CD14-positive monocyte (primary cell): ENCODE measurements around the gene ADRM1. TPM values are rescaled to one million over a fixed set of nuclear protein-coding genes. Genes with fewer than 3 reads are reported as not detected.

Experiments
- DNase-seq, 3 donors: peaks; one replicate each; pipeline ENCODE4 v3.0.0-alpha.2; 2011 to 2022
- H2AFZ ChIP-seq: 2 replicates; pipeline ENCODE4 v1.6.0; 2012; ENCODE audit warnings: mild to moderate bottlenecking, low read depth, low read length, inconsistent platforms; ENCODE audit not compliant: insufficient read depth, poor library complexity, severe bottlenecking
- H3K27ac ChIP-seq, 2 donors: 1 replicate in 1 of 2; 2 replicates in 1 of 2; pipeline ENCODE4 v1.5.1; 2012 to 2013; ENCODE audit warnings: low read length in 2 of 2, control low read depth in 1 of 2, inconsistent platforms in 1 of 2, low read depth in 1 of 2, mild to moderate bottlenecking in 1 of 2
- H3K27me3 ChIP-seq, 2 donors: one replicate each; pipeline versions ENCODE4 v1.6.0 to v1.6.1; 2011 to 2013; ENCODE audit warnings: low read length in 2 of 2; ENCODE audit not compliant: control insufficient read depth in 2 of 2, insufficient read depth in 2 of 2
- H3K36me3 ChIP-seq, 2 donors: replicated peaks in 1 of 2; 1 replicate in 1 of 2; 2 replicates in 1 of 2; pipeline versions ENCODE4 v1.5.1 to v1.6.1; 2012 to 2013; ENCODE audit warnings: low read length in 2 of 2, control low read depth in 1 of 2, inconsistent platforms in 1 of 2, mild to moderate bottlenecking in 1 of 2; ENCODE audit not compliant: insufficient read depth in 2 of 2, control insufficient read depth in 1 of 2
- H3K4me1 ChIP-seq, 2 donors: 1 replicate in 1 of 2; 2 replicates in 1 of 2; pipeline versions ENCODE4 v1.5.1 to v1.6.1; 2012 to 2013; ENCODE audit warnings: low read length in 2 of 2, control low read depth in 1 of 2, inconsistent platforms in 1 of 2, mild to moderate bottlenecking in 1 of 2, moderate library complexity in 1 of 2; ENCODE audit not compliant: insufficient read depth in 2 of 2, control insufficient read depth in 1 of 2
- H3K4me2 ChIP-seq: replicated peaks from 2 replicates; pipeline ENCODE3; 2012; ENCODE audit warnings: low read length, moderate library complexity, mild to moderate bottlenecking; ENCODE audit not compliant: poor library complexity, severe bottlenecking; ENCODE audit errors: extremely low read depth
- H3K4me3 ChIP-seq, 3 experiments: fragments of 200-600 bp in 1 of 3; sonication (generic) in 1 of 3; replicated peaks in 1 of 3; 1 replicate in 2 of 3; 2 replicates in 1 of 3; pipeline ENCODE4 v1.5.1; 2011 to 2013; ENCODE audit warnings: low read length in 3 of 3, mild to moderate bottlenecking in 3 of 3, control low read depth in 2 of 3, low read depth in 2 of 3, inconsistent platforms in 1 of 3, moderate library complexity in 1 of 3
- H3K79me2 ChIP-seq: 2 replicates; pipeline ENCODE4 v1.6.0; 2012; ENCODE audit warnings: mild to moderate bottlenecking, control low read depth, inconsistent platforms, low read length, moderate library complexity; ENCODE audit not compliant: insufficient read depth
- H3K9ac ChIP-seq: 2 replicates; pipeline ENCODE4 v1.6.0; 2017; ENCODE audit warnings: low read length, mild to moderate bottlenecking; ENCODE audit not compliant: insufficient read depth, poor library complexity, severe bottlenecking
- H3K9me3 ChIP-seq, 2 donors: replicated peaks in 1 of 2; 1 replicate in 1 of 2; 2 replicates in 1 of 2; pipeline versions ENCODE4 v1.5.1 to v1.6.1; 2012 to 2013; ENCODE audit warnings: low read length in 2 of 2, control low read depth in 1 of 2; ENCODE audit not compliant: control insufficient read depth in 1 of 2, insufficient read depth in 1 of 2
- H4K20me1 ChIP-seq: 2 replicates; pipeline ENCODE4 v1.6.0; 2012; ENCODE audit warnings: mild to moderate bottlenecking, low read length, control low read depth, moderate library complexity; ENCODE audit not compliant: insufficient read depth
- H3K27ac Mint-ChIP-seq, 7 donors: one replicate each; pipeline ENCODE4 v1.8.0; 2020; ENCODE audit warnings: mild to moderate bottlenecking in 7 of 7, mixed read lengths in 7 of 7, moderate library complexity in 6 of 7, inconsistent platforms in 2 of 7
- H3K27me3 Mint-ChIP-seq, 3 donors: one replicate each; pipeline ENCODE4 v1.8.0; 2021 to 2022; ENCODE audit warnings: low read depth in 3 of 3, mild to moderate bottlenecking in 3 of 3, mixed read lengths in 3 of 3, moderate library complexity in 3 of 3, inconsistent platforms in 1 of 3
- H3K36me3 Mint-ChIP-seq, 2 donors: one replicate each; pipeline ENCODE4 v1.8.0; 2020; ENCODE audit warnings: mixed read lengths in 2 of 2, inconsistent platforms in 1 of 2, mild to moderate bottlenecking in 1 of 2
- H3K4me1 Mint-ChIP-seq: one replicate; pipeline ENCODE4 v1.8.0; 2020; ENCODE audit warnings: mild to moderate bottlenecking, mixed read lengths
- H3K4me3 Mint-ChIP-seq, 2 donors: one replicate each; pipeline ENCODE4 v1.8.0; 2020; ENCODE audit warnings: mild to moderate bottlenecking in 2 of 2, mixed read lengths in 2 of 2, moderate library complexity in 1 of 2
- H3K9me3 Mint-ChIP-seq, 7 donors: one replicate each; pipeline ENCODE4 v1.8.0; 2020 to 2022; ENCODE audit warnings: mixed read lengths in 7 of 7, mild to moderate bottlenecking in 6 of 7, moderate library complexity in 6 of 7, inconsistent platforms in 2 of 7
- WGBS: methylation state at CpG from one replicate; pipeline ENCODE4 v1.1.5; 2013; ENCODE audit warnings: missing lambda C conversion rate; ENCODE audit not compliant: insufficient coverage; 5-methylcytosine and 5-hydroxymethylcytosine counted together
- intact Hi-C, 2 donors: fragments of 100-400 bp; cut with micrococcal nuclease; formaldehyde crosslinking; loops; one replicate each; pipeline versions ENCODE4 v1.15.0 to v1.15.1; 2023
- polyA plus RNA-seq, 3 donors: library from polyadenylated mRNA; depleted of rRNA in 1 of 3; unstranded in 2 of 3; stranded (reverse) in 1 of 3; fragments of 300-500 nt in 2 of 3; fragments of >200 nt in 1 of 3; fragmentation: Illumina TruSeq in 2 of 3; gene quantifications; 1 replicate in 2 of 3; 2 replicates in 1 of 3; pipeline ENCODE4 v1.2.3, GENCODE V29; 2012 to 2021
- TF ChIP-seq, protein P1 (sequence below): fragments of 200-600 bp; IDR thresholded peaks from one replicate; pipeline ENCODE4 v1.8.0; 2022; ENCODE audit warnings: antibody characterized with exemption, mild to moderate bottlenecking

The ADRM1 gene
- polyA plus RNA-seq, 3 donors = 63.3 to 81.5 (median 72.5) TPM

DNA sequence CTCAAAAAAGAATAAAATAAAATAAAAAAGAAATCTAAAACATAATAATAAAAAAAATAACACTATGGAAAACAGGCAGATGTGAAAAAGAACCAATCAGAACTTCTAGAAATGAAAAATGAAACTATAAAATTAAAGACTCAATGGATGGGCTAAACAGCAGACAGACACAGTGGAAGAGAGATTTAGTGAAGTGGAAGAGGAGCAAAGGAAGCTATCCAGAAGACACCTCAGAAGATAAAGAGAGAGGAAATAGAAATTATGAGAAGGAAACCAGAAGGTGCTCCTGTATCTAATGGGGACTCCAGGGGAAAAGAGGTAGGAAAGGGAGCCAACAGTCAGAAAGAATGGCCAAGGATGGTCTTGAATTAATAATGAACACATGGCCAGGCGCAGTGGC, 45.8 kb downstream of the ADRM1 start:
- Mint-ChIP-seq H3K27me3 (peaks cover 2% of the 10 kb centered on the region in 3 donors), H3K4me3 (no peak overlapping the region), H3K4me1 (no peaks in the 10 kb centered on the region), H3K36me3 (no peaks in the 10 kb centered on the region), H3K27ac (no peak overlapping the region), H3K9me3 (peaks cover 3 to 13% (median 9%) of the 10 kb centered on the region in 7 donors)
- H3K9ac ChIP-seq = no peak overlapping the region
- H3K27ac ChIP-seq = no peak overlapping the region
- no peaks in the 10 kb centered on the region for H4K20me1 ChIP-seq
- no peak overlapping the region for H3K4me2 ChIP-seq
- H3K9me3 ChIP-seq = no peaks in the 10 kb centered on the region
- no CpG with 5 or more reads among the region's 1 CpG for WGBS
- TF ChIP-seq, protein P1, sequence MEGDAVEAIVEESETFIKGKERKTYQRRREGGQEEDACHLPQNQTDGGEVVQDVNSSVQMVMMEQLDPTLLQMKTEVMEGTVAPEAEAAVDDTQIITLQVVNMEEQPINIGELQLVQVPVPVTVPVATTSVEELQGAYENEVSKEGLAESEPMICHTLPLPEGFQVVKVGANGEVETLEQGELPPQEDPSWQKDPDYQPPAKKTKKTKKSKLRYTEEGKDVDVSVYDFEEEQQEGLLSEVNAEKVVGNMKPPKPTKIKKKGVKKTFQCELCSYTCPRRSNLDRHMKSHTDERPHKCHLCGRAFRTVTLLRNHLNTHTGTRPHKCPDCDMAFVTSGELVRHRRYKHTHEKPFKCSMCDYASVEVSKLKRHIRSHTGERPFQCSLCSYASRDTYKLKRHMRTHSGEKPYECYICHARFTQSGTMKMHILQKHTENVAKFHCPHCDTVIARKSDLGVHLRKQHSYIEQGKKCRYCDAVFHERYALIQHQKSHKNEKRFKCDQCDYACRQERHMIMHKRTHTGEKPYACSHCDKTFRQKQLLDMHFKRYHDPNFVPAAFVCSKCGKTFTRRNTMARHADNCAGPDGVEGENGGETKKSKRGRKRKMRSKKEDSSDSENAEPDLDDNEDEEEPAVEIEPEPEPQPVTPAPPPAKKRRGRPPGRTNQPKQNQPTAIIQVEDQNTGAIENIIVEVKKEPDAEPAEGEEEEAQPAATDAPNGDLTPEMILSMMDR = no peak
- H3K4me3 ChIP-seq = no peak overlapping the region
- no peak for DNase-seq
- H3K79me2 ChIP-seq = no peaks in the 10 kb centered on the region
- no peaks in the 10 kb centered on the region for H3K27me3 ChIP-seq
- H3K36me3 ChIP-seq = no peaks in the 10 kb centered on the region
- H2AFZ ChIP-seq = no peak overlapping the region
- H3K4me1 ChIP-seq = no peaks in the 10 kb centered on the region
- intact Hi-C loops = no loop called here

DNA sequence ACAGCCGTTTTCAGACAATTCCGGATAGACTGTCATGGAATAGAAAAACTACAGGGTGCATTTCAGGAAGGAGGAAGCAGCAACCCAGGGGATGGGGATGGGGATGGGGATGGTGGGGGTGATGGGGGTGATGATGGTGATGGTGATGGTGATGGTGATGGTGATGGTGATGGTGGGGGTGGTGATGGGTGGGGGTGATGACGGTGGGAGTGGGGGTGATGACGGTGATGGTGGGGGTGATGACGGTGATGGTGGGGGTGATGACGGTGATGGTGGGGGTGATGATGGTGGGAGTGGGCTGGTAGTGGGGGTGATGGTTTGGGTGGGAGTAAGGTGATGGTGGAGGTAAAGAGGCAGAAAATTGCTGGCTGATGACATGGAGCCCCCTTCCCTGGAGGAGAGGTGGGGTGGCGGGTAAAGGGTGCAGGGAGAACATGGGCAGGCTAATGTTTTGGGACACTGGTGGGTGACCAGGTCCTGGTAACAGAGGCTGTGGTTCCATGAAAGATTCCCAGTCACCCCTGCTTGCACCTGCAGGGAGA, 46.8 kb downstream of the ADRM1 start:
- Histone ChIP-seq H3K27ac (no peak overlapping the region), H4K20me1 (no peaks in the 10 kb centered on the region), H3K79me2 (no peaks in the 10 kb centered on the region), H2AFZ (no peak overlapping the region), H3K27me3 (no peaks in the 10 kb centered on the region), H3K9ac (no peak overlapping the region), H3K36me3 (no peaks in the 10 kb centered on the region), H3K4me3 (no peak overlapping the region), H3K4me1 (no peaks in the 10 kb centered on the region), H3K9me3 (no peaks in the 10 kb centered on the region), H3K4me2 (no peak overlapping the region)
- Mint-ChIP-seq H3K9me3 (peaks cover 3 to 13% (median 9%) of the 10 kb centered on the region in 7 donors), H3K4me3 (no peak overlapping the region), H3K27ac (no peak overlapping the region), H3K27me3 (peaks cover 0 to 2% (median 2%) of the 10 kb centered on the region in 3 donors), H3K4me1 (no peaks in the 10 kb centered on the region), H3K36me3 (no peaks in the 10 kb centered on the region)
- intact Hi-C loops = no loop called here
- WGBS = 93% methylated on average over 3 of the region's 7 CpGs
- DNase-seq = no peak
- TF ChIP-seq, protein P1 = no peak
